HAP-1 (cell line): ENCODE results near the gene AGAP3.

Source experiments
- DNase-seq, 2 experiments: peaks; one replicate each; pipeline ENCODE4 v3.0.0-alpha.2; 2016 to 2020; ENCODE audit warnings: low spot score in 2 of 2
- H3K27me3 ChIP-seq: fragments of 250-450 bp; sonication (Bioruptor Pico); 2 replicates; pipeline ENCODE4 v1.5.1; 2020; ENCODE audit warnings: low read depth, mild to moderate bottlenecking, moderate library complexity
- H3K36me3 ChIP-seq: fragments of 250-450 bp; sonication (Bioruptor Pico); replicated peaks from 2 replicates; pipeline ENCODE4 v1.5.1; 2020; ENCODE audit warnings: mild to moderate bottlenecking
- H3K4me1 ChIP-seq: fragments of 250-450 bp; sonication (Bioruptor Pico); 2 replicates; pipeline ENCODE4 v1.5.1; 2020; ENCODE audit warnings: mild to moderate bottlenecking
- H3K4me3 ChIP-seq: fragments of 250-450 bp; sonication (Bioruptor Pico); 2 replicates; pipeline ENCODE4 v1.5.1; 2020; ENCODE audit warnings: mild to moderate bottlenecking, moderate library complexity
- H3K9me3 ChIP-seq: fragments of 250-450 bp; sonication (Bioruptor Pico); 2 replicates; pipeline ENCODE4 v1.5.1; 2020; ENCODE audit warnings: mild to moderate bottlenecking, moderate library complexity
- in situ Hi-C: fragments of 300-500 bp; cut with MboI; formaldehyde crosslinking; loops from 3 replicates; pipeline ENCODE4 v1.14.3; 2020; ENCODE audit warnings: low sequenced_read_pairs, inconsistent platforms, mixed read lengths

AGAP3 gene

DNA sequence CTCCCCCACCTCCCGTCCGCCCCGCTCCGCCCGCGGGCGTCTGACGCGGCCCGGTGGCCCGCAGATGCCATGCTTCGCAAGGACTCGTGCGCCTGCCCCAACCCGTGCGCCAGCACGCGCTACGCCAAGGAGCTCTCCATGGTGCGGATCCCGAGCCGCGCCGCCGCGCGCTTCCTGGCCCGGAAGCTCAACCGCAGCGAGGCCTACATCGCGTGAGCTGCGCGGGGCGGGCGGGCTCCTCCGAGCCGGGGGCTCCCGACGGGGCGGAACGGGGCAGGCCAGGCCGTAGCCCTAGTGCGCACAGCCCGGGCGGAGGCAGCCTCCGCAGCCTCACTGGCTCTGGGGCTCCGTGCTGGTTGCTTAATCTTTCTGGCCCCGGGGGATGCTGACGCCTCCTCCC, 35.2 kb upstream of the AGAP3 start:
- in situ Hi-C loops = no loop called here
- H3K4me1 ChIP-seq = no peaks in the 10 kb centered on the region
- H3K4me3 ChIP-seq = no peak overlapping the region
- no peaks in the 10 kb centered on the region for H3K9me3 ChIP-seq
- no peaks in the 10 kb centered on the region for H3K36me3 ChIP-seq
- DNase-seq = no peak
- H3K27me3 ChIP-seq = no peaks in the 10 kb centered on the region

DNA sequence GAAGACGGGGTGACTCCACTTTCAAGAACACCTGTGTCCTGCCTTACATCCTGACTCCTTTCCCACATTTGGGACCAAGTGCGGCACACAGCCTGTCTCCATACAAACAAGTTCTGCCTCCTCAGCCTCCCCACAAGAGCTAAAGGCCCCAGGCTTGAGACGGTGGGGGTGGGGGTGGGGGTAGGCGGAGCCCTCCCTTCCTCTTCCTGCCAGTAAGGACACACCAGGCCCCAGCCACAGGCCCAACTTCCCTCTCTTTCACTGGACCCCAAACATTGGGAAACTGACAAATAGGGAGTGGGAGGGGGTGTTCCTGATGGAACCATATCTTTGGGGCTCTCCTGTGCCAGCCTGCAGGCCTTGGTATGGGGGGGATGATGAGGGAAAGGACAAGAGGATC, 33.2 kb upstream of the AGAP3 start:
- Histone ChIP-seq H3K4me1 (no peaks in the 10 kb centered on the region; the same call in 1 of the 2 replicates), H3K36me3 (no peaks in the 10 kb centered on the region), H3K4me3 (no peak overlapping the region), H3K27me3 (no peaks in the 10 kb centered on the region), H3K9me3 (no peaks in the 10 kb centered on the region)
- DNase-seq = no peak
- in situ Hi-C loops = no loop called here

DNA sequence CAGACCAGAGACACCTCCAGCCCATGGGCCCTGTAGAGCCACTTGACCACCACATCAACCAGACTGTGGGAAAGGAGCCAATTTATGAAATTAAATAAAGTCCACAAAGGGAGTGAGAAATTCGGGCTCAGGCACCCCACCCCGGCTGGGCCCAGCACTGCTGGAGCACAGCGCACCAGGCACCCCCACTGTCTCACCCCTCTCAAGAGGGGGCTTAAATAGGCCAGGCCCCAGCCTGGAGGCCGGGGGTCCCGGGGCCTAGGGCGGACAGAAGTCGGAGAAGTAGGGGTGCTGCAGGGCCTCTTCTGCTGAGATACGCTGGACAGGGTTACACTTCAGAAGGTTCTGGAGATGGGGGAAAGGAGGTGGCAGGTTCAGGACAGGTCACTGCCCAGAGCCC, 32.5 kb upstream of the AGAP3 start:
- no peak for DNase-seq
- Histone ChIP-seq H3K4me3 (no peak overlapping the region), H3K9me3 (no peaks in the 10 kb centered on the region), H3K4me1 (peaks cover 6% of the 10 kb centered on the region), H3K27me3 (no peaks in the 10 kb centered on the region), H3K36me3 (no peaks in the 10 kb centered on the region)
- in situ Hi-C loops = no loop called here

DNA sequence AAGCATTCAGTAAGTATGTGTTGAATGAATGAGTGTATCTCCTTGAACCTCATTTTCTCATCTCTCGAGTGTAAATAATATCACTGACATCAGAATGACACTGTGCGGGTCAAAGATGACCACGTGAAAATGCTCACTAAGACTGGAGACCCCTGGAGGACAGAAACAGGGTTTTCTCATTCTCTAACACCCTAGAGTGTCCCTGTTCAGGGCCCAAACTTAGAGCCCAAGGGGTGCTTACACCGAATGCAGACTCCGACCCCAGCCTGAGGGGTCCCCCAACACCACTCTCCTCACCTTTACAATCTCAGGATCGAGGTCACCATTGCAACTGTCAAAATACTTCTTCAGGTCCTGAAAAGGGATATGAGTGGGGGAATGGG, 30.0 kb upstream of the AGAP3 start:
- no peak for DNase-seq
- no peak overlapping the region for H3K4me3 ChIP-seq
- no peaks in the 10 kb centered on the region for H3K36me3 ChIP-seq
- in situ Hi-C loops = no loop called here
- H3K4me1 ChIP-seq = peaks cover 16% of the 10 kb centered on the region
- no peaks in the 10 kb centered on the region for H3K27me3 ChIP-seq
- no peaks in the 10 kb centered on the region for H3K9me3 ChIP-seq

DNA sequence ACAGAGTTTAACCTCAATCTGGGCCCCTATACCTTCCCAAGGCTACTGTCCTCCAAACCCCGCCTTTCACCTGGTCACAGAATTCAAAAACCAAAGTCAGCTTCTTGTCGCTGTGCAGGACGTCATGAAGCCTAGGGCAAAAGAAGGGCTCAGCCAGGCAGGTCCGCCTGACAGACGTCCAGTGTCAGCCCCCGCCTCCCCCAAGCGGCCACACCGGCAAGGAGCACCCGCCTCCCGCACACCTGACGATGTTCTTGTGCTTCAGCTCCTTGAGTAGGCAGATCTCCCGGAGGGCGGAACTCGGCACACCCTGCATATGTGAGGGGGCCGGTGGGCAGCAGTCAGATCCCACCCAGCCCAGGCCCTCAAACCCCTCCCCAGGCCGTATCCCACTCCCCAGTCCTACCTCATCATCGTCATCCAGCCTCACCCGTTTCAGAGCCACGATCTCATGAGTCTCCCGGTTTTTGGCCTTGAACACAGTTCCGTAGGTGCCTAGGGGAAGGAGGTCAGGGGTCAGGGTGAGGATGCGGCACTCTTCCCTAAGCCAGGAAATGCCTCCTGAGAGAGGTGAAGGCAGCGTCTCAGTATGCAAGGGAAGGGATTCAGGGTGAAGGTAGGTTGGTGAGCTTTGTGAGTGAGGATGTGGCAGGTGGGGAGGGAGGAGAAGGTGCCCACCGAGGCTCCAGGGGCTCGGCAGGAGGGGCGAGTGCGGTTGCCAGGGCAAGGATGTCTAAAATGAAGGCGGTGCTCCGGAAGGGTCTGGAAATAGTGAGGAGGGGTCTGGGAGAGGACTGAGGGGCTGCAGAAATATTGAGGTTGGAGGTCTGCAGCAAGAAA, 29.4 kb upstream of the AGAP3 start:
- H3K9me3 ChIP-seq = no peaks in the 10 kb centered on the region
- no peak for DNase-seq
- peak overlapping the region; percentile 88 for H3K4me3 ChIP-seq
- in situ Hi-C loops = no loop called here
- H3K36me3 ChIP-seq = peaks cover 2% of the 10 kb centered on the region; the same call in 1 of the 2 replicates
- peaks cover 21% of the 10 kb centered on the region for H3K4me1 ChIP-seq
- no peaks in the 10 kb centered on the region for H3K27me3 ChIP-seq

DNA sequence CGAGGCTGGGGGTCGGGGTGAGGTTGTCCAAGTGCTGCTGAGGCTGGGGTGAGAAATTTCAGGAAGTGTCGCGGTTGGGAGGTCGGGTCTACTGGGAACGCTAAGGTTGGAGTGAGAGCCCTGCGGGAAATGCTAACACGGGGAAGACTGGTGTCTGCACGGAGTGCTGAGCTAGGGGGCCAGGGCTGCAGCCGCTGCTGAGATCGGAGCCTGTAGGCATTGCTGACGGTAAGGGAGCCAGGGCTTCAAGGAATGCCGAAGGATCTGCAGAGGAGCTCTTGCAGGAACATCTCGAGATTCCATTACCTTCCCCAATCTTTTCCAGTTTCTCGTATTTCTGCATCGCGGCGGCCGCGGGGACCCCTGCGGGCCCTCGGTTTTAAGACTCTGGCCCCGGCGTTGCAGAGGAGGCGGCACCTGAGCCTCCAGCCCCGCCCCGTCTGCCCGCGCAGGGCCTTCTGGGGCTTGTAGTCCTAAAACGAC, 28.7 kb upstream of the AGAP3 start, which contains the start of gene CDK5:
Gene CDK5 (minus strand): TSS at position 392 of the 483 bp plus-strand sequence. CDS start 49 bp downstream, at position 343.
- H3K4me3 ChIP-seq = peak within 1 kb of the TSS; percentile 88
- no peaks in the 10 kb centered on the region for H3K27me3 ChIP-seq
- H3K36me3 ChIP-seq = peaks cover 7% of the 10 kb centered on the region
- peaks cover 23% of the 10 kb centered on the region for H3K4me1 ChIP-seq
- no peak for DNase-seq
- in situ Hi-C loops = no loop called here
- H3K9me3 ChIP-seq = no peaks in the 10 kb centered on the region

DNA sequence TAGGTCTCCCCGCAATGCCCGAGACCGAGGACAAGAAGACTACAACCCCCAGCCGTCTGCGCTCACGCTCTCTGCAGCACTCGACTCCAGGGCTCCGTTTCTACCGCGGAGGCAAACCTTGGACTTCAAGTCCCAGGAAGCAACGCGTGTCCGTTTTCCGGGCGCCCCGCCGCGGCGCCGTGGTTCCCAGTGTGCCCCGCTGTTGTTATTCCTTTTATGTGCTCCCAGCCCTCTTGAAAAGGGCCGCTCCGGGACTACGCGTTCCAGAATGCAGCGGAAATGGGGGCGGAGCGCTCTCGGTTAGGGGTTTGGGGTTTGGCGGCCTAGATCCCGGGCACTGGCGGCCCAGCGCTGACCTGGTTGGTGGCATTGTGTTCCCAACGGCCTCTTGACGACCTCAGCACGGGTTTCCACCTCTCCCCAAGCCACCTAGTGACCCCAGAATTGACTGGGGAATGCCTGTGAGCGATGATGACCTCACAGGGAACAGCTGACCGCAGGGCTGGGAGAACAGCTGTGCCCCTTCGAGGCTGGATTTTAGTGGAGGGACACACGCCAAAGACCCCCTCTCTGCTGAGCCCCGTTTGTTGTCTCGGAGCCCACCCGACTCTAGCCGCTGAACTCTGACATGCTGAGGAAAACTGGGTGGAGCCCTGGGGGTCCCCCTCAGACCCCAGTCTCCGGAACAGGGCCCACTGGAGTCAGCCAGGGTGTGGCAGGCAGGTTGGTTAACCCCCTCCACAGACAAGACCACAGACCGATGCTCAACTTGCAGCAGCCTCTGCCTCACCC, 28.1 kb upstream of the AGAP3 start:
- Histone ChIP-seq H3K36me3 (peaks cover 10% of the 10 kb centered on the region), H3K27me3 (no peaks in the 10 kb centered on the region), H3K9me3 (no peaks in the 10 kb centered on the region), H3K4me3 (peak overlapping the region; percentile 88), H3K4me1 (peaks cover 23% of the 10 kb centered on the region)
- peak; percentile 97 to 98 for DNase-seq
- in situ Hi-C loops = no loop called here

DNA sequence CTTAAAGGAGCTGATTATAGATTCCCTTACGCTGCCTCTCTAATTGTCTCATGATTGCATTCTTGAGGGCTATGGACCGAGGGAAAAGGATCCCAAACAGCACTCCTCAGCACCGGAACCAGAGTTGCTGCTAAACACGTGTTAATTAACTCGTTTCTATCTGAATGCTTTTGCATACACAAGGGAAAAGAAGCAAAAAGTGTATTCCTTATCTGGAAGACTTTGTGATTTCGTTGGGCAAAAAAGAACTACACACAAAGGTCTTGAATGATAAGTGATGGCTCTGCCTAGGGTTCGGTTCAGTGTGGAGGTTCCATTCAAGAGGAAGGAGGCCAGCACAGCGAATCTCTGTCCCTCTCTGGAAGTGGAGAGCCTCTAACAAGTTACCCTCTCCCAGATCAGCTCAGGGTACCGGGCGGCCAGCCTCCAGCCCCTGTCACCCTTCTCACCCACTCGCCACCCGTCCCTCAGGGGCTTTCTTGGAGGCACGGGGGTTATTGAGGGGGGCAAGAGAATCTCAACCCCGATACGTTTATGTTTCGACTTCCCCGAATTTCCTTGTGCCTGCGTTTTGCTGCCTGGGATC, 27.4 kb upstream of the AGAP3 start:
- Histone ChIP-seq H3K9me3 (no peaks in the 10 kb centered on the region), H3K36me3 (peaks cover 16% of the 10 kb centered on the region), H3K4me3 (peak overlapping the region; percentile 88), H3K27me3 (no peaks in the 10 kb centered on the region), H3K4me1 (peaks cover 23% of the 10 kb centered on the region)
- DNase-seq = no peak
- in situ Hi-C loops = no loop called here

DNA sequence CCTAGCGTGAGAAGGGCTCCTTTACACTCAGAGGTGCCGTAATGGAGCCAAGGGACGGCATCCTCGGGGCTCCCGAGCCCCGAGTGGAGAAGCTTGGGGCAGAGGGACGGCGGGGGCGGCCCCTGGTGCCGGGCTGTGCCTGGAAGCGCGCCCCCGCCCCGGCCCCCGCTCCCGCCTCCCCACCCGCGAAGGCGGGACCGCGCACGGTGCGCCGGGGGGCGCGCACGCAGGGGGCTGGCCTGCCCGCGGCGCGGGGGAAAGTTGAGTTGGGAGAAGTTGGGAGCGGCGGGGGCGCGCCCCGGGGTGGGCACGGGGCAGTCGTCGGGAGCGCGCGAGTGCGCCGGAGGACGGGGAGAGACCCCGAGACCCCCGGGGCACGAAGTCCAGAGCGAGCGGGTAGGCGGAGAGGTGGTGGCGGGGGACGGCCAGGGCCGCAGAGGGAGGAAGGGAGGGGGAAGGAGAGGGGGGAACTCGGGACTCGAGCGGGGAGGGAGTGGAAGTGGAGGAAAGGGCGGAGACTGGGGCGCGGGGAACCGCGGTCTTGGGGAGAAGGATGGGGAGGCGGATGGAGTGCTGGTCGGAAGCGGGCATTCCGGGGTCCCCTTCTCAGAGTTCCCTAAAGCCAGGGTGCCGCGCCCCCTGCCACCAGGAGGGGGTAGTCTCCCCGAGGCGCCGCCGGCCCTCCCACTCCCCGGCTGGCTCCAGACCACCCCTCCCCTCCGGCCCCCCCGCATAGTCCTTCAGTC, 26.7 kb upstream of the AGAP3 start, which contains the start of gene SLC4A2:
Gene SLC4A2 (plus strand): TSS at position 223 of the 746 bp plus-strand sequence. CDS start 2,399 bp downstream, outside the sequence.
- Histone ChIP-seq H3K9me3 (no peaks in the 10 kb centered on the region), H3K36me3 (peaks cover 19% of the 10 kb centered on the region), H3K4me3 (peak within 1 kb of the TSS; percentile 88), H3K27me3 (no peaks in the 10 kb centered on the region), H3K4me1 (peaks cover 23% of the 10 kb centered on the region)
- in situ Hi-C loops = no loop called here
- peak; percentile 45 to 86 for DNase-seq

DNA sequence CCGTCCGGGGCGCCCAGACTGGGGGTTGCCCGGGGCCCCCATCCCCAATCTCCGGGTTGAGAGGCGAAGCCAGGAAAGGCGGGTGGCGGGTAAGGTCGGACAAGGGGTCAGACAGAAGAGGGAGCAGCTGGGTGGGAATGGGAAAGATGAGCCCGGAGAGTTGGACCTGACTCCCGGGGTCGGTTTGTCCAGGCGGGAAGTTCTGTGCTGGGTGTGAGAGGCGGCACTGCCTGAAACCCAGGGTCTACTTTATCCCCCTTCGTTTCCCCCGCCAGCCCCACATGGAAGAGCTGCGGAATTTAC, 26.2 kb upstream of the AGAP3 start:
- in situ Hi-C loops = no loop called here
- peak overlapping the region; percentile 88 for H3K4me3 ChIP-seq
- peaks cover 23% of the 10 kb centered on the region for H3K4me1 ChIP-seq
- no peaks in the 10 kb centered on the region for H3K27me3 ChIP-seq
- H3K9me3 ChIP-seq = no peaks in the 10 kb centered on the region
- no peak for DNase-seq
- peaks cover 24% of the 10 kb centered on the region for H3K36me3 ChIP-seq

DNA sequence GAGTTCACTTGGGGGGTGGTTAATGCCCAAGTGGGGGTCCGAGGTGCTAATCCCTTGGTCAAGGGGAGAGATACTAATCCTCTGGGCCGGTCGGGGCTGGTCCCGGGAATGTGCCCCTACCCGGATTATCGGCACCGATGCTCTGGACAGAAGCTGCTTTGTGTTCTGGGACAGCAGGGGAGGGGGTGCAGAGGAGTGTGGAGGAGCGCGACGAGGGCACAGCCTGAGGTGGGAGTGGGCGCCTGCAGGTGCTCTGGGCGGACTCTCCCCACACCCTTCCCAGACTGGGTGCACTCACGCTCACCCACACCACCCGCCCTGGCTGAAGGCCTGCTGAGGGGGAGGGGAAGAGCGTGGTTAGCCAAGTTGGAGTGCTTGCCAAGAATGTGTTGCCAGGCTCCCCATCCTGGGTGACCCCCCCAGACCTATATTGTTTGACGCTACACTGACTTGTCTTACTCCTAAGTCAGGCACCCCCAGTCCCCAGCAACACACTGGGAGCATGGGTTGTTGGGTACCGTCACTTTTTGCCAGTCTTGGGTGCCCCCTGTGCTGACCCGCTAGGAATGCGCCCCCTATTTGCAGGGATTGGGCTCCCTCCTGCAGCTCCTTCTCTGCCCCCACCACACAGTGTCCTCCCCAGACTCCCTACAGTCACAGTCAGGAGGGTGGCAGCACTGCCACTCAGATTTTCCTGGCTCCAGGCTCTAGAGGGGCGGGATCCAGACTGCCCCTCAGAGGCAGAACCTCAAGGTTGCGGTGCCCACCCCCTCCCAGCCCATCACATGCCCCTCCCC, 25.7 kb upstream of the AGAP3 start:
- Histone ChIP-seq H3K9me3 (no peaks in the 10 kb centered on the region), H3K4me1 (peaks cover 23% of the 10 kb centered on the region), H3K36me3 (peaks cover 29% of the 10 kb centered on the region), H3K4me3 (peak overlapping the region; percentile 88), H3K27me3 (no peaks in the 10 kb centered on the region)
- in situ Hi-C loops = no loop called here
- peak in 1 of 2 experiments; percentile 51 for DNase-seq

DNA sequence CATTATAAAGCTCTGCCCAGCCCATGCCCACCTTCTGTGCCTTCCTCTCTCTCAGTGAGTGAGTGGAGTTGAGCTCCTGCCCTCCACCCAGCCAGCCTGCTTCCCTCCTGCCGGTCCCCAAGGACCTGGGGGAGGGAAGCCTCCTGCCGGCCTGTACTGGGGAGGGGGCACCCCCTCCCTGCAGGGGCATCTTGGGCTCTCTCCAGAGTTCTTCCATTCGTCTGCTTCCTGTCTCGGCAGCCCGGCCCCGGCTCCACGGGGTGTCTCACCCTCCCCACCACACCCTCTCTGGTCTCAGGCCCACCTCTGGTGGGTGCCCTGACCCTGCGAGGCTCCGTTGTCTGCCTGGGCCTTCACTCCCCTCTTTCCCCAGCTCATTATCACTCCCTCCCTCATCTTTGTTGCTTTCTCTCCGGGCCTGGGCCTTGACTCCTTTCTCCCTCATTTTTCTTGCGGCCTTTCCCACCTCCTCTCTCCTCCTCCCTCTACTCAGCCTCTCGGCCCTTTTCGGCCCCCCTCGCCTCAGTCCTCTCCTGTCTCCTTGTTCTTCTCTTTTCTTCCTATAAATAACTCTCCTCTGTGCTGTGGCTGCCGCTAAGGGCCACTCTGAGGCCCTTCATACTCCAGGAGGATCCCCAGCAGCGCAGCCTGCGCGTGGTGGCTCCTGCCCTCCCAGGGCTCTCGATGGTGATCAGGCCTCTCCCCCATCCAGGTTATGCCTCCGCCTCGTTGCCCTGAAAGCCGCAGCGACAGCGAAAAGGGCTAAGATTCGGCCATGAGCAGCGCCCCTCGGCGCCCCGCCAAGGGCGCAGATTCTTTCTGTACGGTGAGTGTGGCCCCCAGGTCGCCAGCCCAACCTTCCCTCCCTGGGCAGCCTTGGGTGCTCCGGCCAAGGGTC, 24.8 kb upstream of the AGAP3 start:
- no peaks in the 10 kb centered on the region for H3K27me3 ChIP-seq
- no peak for DNase-seq
- in situ Hi-C loops = no loop called here
- H3K36me3 ChIP-seq = peaks cover 34% of the 10 kb centered on the region
- no peaks in the 10 kb centered on the region for H3K9me3 ChIP-seq
- peaks cover 23% of the 10 kb centered on the region for H3K4me1 ChIP-seq
- H3K4me3 ChIP-seq = peak overlapping the region; percentile 88
